UCSD-AML1 (cell line): ENCODE results near the gene CDH11.

Experiments
- DNase-seq: peaks from one replicate; lab custom pipeline; 2025; ENCODE audit not compliant: unreplicated experiment; lab: John Stamatoyannopoulos, UW

The CDH11 gene

DNA sequence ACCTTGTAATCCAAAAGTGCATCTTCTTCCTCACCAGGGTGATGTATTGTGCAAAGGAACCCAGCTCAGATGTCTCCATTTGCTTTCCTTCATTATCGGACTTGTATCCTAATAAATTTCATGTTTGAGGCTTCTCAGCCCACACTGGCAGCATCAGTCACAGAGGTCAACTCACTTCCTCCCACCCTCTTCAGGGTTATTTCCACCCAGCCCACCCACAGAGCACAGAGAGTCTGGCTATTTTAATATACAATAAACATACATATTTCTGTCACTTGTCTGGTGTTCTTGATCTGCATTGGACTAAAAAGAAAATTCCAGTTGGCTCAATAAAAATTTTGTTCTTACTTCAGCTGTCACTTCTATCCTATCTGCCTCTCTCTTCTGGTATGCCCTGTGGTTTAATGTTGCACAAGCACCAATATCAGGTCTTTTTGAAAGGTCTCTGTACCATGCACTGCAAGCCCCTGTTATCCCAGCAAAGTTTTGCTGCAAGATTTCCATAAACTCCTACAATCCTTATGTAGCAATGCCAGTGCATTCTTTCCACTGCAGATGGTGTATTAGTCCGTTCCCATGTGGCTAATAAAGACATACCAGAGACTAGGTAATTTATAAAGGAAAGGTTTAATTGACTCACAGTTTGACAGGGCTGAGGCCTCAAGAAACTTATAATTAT is 201.8 kb downstream of the CDH11 start:
- DNase-seq = no peak

DNA sequence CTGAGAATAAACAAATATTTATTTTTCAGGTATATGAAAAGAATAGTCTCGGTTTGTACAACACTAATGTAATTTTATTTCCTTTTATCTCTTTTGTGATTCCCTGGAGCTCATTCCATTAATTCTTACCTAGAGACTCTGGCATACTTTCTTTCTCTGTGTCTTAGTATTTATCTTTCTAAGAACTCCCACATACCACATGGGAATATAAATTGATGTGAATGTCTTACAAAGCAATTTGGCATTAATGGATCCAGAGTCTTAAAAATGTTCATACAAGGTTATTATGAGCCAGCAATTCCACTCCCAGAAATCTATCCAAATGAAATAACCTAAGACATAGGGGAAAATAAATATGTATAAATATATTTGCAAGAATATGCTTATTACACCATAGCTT is 202.7 kb downstream of the CDH11 start:
- DNase-seq = no peak

DNA sequence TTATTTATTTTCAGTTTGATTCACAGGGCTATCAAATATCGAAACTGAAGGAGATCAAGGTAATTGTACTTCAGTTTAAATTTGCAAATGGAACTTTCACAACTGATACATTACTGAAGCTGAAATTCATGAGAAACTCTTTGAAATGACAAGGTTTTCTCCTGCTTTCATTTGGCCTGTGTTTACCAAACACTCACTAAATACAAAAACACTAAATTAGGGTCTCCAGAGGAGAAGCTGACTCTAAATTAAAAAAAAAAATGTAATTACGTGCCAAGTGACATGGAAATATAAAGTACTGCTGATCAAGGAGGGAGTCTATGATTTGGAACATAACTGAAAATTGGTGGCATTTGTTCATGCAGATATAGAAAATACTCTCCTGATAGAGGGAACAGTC is 205.8 kb downstream of the CDH11 start:
- no peak for DNase-seq

DNA sequence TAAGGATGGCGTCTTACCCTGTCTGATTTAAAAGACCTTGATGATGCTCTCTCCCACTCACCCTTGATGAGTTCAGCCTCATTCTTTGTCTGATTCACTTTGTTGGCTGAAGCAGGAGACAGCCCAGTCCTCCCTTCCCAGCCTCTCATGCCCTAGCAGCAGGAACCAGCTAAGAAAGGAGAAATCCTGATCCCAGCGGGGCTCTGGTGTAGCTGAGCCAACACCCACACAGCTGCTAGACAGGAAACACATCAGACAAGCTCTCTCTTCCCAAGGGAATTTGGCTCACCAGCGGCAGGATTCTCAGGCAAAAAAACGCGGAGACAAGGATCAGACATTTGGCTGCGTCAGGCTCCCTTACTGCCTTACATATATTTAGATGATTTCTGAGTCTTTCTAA is 211.5 kb downstream of the CDH11 start:
- no peak for DNase-seq

DNA sequence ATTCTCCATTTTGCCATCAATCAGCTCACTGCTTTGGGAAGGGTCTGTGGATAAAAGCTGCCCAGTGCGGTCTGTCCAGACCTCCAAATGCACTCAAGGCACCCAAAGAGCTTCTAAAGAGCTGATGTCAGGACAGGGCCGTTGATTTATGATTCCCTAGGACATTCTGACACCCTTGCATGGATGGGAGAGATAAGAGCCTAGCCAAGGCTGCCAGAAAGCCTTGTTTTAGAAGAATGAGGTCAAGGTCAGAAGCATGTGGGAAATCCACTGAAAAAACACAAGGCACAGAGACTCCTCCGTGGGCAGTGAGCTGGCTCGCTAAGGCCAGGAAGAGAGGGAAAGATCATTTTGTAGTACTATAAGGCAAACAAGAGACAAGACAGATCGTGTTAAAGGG is 214.0 kb downstream of the CDH11 start:
- DNase-seq = no peak

DNA sequence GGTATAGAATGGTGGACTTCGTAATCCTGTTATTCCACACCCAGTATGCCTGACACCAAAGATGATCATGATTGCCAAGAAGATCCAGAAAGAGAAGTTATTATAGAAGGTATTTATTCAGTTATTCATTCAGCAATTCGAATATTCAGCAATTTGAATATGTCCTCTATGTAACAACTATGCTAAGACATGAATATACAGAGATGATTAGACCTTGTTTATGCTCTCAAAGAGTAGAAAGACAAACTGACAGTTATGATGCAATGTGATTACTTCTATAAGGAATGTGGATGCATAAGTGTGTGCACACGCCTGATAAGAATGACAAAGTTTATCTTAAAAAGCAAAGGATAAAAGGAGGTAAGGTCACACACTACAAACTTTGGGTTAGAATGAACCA is 218.1 kb downstream of the CDH11 start:
- no peak for DNase-seq

DNA sequence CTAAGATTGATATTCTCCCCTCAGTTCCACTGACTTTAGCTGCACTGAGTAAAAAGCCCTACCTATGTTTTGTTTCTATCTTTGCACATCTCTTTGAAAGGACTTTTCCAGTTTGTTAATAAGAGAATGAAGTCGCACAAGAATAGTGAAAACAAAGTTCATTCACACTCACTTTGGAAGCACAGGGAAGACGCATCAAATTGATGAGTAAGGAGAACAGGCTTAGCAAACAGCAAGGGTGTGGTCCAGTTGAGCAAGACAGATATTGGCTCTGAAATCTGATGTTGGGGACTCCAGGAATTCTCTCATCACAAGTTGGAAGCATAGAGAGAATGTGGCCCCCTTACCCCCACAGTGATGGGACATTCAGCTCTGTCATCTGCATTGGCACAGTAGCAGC is 221.3 kb downstream of the CDH11 start:
- no peak for DNase-seq

DNA sequence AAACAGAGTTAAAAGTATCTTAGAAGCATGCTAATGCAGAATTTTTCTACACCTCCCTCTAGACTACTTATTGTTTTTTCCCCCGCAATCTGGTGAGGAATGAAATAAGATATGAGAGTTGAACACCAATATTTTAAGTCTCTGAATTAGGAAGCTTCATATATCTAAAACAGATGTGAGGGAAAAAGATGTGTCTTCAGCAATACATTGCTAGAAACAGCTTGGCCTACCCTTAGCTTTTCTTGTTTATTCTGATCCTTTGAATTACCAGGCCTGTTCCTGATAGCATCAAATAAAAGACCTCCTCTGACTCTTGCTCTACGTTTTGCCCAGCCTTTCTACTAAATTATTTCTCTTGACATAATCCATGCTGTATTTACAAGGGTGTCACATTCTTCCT is 221.8 kb downstream of the CDH11 start:
- no peak for DNase-seq

DNA sequence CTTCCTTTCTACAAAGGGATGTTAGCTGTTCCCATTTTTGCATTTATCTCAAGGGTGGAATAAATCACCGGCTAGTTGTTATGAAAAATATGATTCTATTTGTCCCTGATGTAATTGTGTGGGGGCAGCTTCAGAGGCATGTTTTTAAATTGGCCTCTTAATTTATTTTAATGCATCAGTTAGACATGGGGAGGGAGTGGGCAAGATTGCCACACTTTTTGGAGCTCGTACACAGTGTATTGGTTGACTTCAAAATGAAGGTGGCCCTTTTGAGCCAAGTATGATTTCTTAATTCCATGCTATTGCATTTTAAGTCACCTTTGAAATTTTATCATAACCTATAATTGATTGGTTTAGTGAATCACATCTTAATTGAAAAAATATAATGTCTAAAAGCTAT is 223.7 kb downstream of the CDH11 start:
- DNase-seq = no peak
